Activated T-cell treated with anti-CD3 and anti-CD28 coated beads for 1 hour (primary cell): ENCODE results near the gene PPP1R18.
A peak's percentile ranks its signal among the peaks of the same experiment; 100 is the strongest.

Source experiments
- DNase-seq: peaks from one replicate; pipeline ENCODE4 v3.0.0-alpha.2; 2020; ENCODE audit warnings: low read depth

Gene PPP1R18

GRCh38 chr6:30689022-30689865 lies 2.8 kb upstream of the PPP1R18 start:
- DNase-seq, result no peak

GRCh38 chr6:30688569-30688968 lies 2.1 kb upstream of the PPP1R18 start:
- no peak for DNase-seq

GRCh38 chr6:30687659-30688431 lies 1.4 kb upstream of the PPP1R18 start:
- DNase-seq, result no peak

DNA sequence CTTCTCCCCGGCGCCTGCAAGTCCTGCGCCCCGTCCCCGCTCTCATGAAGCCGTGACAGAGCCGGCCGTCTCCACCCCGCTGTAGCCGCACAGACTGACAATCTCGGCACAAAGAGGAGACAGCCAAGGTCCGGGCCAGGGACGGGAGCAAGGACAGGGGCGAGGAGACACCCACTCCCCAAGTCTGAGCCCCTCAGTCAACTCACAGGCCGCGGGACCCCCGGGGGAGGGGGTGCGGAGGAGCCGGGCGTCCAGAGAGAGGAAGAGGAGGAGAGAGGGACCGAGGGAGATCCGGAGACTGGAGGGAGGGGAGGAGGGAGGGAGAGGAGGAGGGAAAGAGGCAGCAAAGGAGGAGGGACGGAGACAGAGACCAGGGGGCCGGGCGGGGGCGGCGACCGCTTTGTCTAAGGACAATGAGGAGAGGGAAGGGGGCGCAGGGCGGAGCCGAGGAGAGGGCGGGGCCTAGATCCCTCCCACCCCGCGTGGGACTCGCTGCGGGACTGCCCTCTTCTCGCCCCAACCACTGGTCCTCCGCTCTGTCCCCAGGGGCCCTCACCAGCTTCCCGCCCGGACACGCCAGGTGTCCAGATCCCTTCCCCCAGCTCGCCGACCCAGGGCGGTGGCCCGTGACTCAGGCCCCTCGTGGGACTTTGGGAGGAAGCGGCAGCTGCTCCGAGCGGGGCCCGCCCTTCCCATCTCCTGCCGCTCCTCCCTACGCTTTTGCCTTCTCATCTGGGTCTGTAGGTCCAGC lies 638 bp upstream of the PPP1R18 start:
- peak; percentile 56 for DNase-seq

- no peak for DNase-seq
Observed at GRCh38 chr6:30685157-30686008, 1.1 kb downstream of the PPP1R18 start.

- peak; percentile 47 for DNase-seq
Observed at GRCh38 chr6:30684386-30685156, 1.9 kb downstream of the PPP1R18 start.

DNA sequence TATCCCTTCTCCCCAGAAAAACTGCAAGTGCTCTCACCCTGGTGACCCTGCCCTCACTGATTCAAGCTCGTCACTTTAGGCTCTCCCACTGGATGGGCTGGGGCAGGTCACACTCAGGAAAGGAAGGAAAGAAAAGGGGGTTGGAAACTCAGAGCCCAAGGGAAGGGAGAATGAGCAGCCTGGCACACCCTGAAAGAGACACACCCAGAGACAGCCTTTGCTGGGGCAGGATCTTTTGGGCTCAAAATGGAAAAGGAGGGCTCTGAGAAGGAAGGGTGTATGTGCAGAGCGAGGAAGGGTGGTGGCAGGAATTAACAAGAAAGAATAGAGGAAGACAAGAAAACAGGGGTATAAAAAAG lies 2.5 kb downstream of the PPP1R18 start:
- no peak for DNase-seq

- no peak for DNase-seq
Observed at GRCh38 chr6:30683183-30683979, 3.1 kb downstream of the PPP1R18 start.

DNA sequence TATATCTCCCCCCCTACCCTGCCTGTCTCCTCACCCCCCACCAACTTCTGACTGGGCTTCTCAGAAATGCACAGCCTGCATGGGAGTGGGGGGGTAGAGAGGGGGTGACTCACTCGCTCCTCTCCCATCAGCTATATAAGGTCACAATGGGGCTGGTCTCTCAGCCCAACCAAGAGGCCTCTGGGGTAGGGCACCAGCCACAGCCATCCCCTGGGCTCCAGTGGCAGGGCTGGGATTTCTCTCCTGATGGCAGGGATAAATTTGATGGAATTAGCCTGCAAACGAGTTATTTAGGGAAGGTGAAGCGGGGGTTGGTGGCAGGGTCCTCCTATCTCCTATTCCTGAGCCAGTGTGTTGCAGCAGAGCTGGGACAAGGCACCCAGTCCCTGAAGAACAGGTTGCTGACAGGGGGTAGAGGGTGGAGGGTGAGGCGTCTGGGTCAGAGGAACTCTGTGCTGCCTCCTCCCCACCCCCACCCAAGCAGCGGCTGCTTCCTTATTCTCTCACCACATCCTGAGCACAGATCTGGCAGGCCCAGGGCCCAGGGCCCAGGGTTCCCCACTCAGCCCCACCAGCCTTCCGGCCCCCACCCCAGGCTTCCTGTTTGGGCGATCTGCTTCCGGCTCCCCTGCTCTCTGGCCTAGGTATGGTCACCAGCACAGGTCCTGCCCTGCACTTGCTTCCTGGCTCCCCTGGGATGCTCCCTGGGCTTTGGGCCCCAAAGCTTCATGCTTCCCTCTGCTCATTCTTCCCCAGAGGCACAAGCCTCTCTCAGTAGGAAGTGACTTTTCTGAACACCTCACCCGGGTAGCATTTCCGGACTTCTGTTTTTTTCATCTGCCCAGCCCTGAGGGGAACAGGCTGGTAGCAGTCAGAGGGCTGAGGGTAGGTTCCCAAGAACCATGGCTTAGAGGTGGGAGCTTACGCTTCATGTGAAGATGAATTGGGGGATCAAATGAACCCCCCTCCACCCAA lies 4.0 kb downstream of the PPP1R18 start:
- DNase-seq, result peak; percentile 77

- no peak for DNase-seq
Observed at GRCh38 chr6:30681766-30682142, 4.7 kb downstream of the PPP1R18 start.

DNA sequence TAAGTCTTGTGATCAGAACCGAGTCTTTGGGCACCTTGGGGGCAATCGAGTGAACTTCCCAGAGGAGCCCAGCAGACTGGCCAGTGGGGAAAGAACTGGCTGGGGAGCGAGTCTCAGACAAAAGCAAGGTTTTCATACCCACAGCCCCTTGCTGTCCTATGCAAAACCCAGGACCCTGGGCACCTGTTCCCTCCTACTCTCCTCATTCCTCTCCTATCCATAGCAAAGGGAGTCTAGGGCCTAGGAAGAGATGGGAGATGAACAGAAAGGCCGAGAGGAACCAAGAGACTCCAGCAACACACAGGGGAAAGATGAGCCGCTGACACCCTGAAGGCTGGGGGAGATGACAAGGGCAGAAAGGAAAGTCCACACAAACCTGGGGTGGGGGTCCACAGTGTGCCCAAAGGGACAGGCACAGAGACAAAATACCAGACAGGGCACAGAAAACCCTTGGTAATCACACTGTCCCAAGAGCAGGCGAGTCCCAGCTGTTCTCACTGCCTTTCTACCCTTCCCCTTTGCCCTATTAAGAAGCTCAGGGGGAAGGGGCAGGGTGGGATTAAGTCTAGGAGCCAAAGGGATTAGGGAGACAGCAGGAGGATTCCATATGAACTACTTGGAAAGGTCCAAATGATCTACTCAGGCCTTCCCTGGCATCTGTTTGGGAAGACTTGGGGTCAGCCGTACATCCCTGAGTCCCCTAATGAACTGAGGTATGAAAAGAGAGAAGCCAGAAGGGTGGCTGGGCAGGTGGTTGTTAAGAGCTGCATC lies 6.5 kb downstream of the PPP1R18 start:
- DNase-seq, result no peak

- DNase-seq, result peak; percentile 93
Observed at GRCh38 chr6:30678964-30679726, 7.3 kb downstream of the PPP1R18 start.

- DNase-seq, result no peak
Observed at GRCh38 chr6:30676660-30677285, 9.7 kb downstream of the PPP1R18 start.

GRCh38 chr6:30672445-30673253 lies 13.8 kb downstream of the PPP1R18 start, which contains the start of gene DHX16:
Gene DHX16, minus strand, starts transcription at chr6:30673006. Its CDS starts 165 bp downstream, at chr6:30672841.
- peak; percentile 82 for DNase-seq

DNA sequence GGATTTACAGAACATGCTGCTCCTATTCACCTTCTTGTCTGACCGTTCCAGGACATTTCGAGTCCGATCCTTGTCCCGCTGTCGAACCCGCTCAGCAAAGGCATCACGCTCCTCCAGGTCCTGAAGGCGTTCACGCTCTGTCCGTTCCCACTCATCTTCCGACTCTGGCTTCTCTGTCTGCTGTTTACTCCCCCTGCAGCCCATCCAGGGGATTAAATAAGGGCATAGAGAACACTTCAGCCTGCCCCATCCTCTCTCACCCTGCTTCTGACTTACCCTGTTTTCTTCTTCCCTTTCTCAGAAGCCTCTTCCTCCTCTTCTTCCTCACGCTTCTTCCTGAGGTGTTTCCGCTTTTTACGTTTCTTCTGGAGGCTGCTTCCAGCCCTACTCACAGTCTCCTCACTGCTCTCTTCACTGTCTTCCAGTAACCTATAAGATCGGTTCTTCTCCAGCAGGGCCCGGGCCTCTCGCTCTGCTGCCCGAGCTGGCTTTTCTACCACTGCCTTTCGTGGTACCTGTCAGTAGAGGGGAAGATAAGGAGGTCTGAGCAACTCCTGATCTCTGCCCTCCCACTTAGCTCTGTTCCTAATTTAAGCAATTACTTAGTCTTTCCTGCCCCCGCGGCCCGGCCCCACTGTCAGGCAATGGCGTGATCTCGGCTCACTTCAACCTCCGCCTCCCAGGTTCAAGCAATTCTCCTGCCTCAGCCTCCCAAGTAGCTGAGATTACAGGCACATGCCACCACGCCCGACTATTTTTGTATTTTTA lies 15.5 kb downstream of the PPP1R18 start:
- DNase-seq, result no peak
